ENCODE data around the gene REPS1.

REPS1 gene

DNA sequence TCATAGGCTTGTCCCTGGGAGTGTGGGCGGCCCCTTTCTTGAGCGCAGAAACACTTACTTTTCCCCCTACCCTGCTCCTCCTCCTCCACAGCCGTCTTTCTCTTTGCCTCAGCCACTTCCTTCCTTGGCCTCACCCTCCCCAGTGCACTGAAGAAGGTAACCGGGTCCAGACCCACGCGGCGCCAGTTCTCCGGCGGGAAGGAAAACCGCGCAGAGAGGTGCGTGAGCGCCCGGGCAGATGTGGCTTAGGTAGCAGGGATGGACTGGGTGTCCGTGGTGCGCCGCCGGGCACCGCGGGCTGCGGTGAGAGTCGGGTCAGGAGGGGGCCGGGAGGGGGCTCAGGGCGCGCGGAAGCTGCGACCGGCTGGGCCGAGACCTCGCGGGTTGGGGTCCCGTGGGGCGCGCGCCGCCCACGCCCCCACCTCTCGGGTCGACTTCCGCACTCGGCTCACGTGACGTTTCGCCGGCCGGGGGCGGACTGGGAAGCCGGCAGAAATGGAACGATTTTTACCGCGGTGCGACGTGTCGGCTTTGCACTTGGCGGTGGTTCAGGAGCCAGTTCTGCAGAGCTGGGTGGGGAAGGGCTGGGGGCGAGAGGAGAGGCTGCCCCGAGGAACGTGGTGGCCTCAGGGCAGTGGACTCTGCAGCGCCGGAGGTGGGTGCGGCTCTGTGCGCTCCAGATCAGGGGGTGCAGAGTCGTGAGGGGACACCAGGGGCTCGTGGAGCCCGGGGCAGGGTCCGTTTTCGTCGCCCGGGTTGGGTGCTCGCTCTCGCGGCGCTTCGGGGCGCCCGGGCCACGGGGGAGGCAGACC is 40.8 kb upstream of the REPS1 start, which contains the start of gene ABRACL (continued):
- TF ChIP-seq PRDM4 (tag by site-specific recombination; IDR thresholded peaks at IDR 0.05) = peak; percentile 27; the same call in 1 of the 2 replicates
- no peak for TF ChIP-seq ZNF510 (tag by site-specific recombination; IDR thresholded peaks at IDR 0.05; ENCODE audit: insufficient replicate concordance)
- TF ChIP-seq ZNF223 (tag by site-specific recombination; IDR thresholded peaks at IDR 0.05) = no peak
- TF ChIP-seq, protein P1, sequence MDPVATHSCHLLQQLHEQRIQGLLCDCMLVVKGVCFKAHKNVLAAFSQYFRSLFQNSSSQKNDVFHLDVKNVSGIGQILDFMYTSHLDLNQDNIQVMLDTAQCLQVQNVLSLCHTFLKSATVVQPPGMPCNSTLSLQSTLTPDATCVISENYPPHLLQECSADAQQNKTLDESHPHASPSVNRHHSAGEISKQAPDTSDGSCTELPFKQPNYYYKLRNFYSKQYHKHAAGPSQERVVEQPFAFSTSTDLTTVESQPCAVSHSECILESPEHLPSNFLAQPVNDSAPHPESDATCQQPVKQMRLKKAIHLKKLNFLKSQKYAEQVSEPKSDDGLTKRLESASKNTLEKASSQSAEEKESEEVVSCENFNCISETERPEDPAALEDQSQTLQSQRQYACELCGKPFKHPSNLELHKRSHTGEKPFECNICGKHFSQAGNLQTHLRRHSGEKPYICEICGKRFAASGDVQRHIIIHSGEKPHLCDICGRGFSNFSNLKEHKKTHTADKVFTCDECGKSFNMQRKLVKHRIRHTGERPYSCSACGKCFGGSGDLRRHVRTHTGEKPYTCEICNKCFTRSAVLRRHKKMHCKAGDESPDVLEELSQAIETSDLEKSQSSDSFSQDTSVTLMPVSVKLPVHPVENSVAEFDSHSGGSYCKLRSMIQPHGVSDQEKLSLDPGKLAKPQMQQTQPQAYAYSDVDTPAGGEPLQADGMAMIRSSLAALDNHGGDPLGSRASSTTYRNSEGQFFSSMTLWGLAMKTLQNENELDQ (tag by site-specific recombination; IDR thresholded peaks at IDR 0.05; ENCODE audit: low read depth) = no peak
- no peak for TF ChIP-seq ZNF184 (tag by site-specific recombination; IDR thresholded peaks at IDR 0.05)
- TF ChIP-seq ZNF157 (tag by site-specific recombination; IDR thresholded peaks at IDR 0.05) = no peak
- no peak for TF ChIP-seq ZNF18 (tag by site-specific recombination; IDR thresholded peaks at IDR 0.05)
- no peak for TF ChIP-seq ZSCAN16 (tag by site-specific recombination; IDR thresholded peaks at IDR 0.05)
- peak; percentile 83; the same call in 1 of the 2 replicates for TF ChIP-seq GLIS2 (tag by site-specific recombination; IDR thresholded peaks at IDR 0.05)
- TF ChIP-seq ZNF596 (tag by site-specific recombination; IDR thresholded peaks at IDR 0.05) = no peak
- no peak for TF ChIP-seq ZNF664 (tag by site-specific recombination; IDR thresholded peaks at IDR 0.05)
- TF ChIP-seq, protein P2, sequence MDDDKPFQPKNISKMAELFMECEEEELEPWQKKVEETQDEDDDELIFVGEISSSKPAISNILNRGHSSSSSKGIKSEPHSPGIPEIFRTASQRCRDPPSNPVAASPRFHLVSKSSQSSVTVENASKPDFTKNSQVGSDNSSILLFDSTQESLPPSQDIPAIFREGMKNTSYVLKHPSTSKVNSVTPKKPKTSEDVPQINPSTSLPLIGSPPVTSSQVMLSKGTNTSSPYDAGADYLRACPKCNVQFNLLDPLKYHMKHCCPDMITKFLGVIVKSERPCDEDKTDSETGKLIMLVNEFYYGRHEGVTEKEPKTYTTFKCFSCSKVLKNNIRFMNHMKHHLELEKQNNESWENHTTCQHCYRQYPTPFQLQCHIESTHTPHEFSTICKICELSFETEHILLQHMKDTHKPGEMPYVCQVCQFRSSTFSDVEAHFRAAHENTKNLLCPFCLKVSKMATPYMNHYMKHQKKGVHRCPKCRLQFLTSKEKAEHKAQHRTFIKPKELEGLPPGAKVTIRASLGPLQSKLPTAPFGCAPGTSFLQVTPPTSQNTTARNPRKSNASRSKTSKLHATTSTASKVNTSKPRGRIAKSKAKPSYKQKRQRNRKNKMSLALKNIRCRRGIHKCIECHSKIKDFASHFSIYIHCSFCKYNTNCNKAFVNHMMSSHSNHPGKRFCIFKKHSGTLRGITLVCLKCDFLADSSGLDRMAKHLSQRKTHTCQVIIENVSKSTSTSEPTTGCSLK (tag by site-specific recombination; IDR thresholded peaks at IDR 0.05) = no peak
- TF ChIP-seq, protein P3, sequence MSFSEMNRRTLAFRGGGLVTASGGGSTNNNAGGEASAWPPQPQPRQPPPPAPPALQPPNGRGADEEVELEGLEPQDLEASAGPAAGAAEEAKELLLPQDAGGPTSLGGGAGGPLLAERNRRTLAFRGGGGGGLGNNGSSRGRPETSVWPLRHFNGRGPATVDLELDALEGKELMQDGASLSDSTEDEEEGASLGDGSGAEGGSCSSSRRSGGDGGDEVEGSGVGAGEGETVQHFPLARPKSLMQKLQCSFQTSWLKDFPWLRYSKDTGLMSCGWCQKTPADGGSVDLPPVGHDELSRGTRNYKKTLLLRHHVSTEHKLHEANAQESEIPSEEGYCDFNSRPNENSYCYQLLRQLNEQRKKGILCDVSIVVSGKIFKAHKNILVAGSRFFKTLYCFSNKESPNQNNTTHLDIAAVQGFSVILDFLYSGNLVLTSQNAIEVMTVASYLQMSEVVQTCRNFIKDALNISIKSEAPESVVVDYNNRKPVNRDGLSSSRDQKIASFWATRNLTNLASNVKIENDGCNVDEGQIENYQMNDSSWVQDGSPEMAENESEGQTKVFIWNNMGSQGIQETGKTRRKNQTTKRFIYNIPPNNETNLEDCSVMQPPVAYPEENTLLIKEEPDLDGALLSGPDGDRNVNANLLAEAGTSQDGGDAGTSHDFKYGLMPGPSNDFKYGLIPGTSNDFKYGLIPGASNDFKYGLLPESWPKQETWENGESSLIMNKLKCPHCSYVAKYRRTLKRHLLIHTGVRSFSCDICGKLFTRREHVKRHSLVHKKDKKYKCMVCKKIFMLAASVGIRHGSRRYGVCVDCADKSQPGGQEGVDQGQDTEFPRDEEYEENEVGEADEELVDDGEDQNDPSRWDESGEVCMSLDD (tag by site-specific recombination; IDR thresholded peaks at IDR 0.05) = peak; percentile 72
- TF ChIP-seq ZNF623 (tag by site-specific recombination; IDR thresholded peaks at IDR 0.05) = peak; percentile 34; the same call in 1 of the 2 replicates
- TF ChIP-seq, protein P4, sequence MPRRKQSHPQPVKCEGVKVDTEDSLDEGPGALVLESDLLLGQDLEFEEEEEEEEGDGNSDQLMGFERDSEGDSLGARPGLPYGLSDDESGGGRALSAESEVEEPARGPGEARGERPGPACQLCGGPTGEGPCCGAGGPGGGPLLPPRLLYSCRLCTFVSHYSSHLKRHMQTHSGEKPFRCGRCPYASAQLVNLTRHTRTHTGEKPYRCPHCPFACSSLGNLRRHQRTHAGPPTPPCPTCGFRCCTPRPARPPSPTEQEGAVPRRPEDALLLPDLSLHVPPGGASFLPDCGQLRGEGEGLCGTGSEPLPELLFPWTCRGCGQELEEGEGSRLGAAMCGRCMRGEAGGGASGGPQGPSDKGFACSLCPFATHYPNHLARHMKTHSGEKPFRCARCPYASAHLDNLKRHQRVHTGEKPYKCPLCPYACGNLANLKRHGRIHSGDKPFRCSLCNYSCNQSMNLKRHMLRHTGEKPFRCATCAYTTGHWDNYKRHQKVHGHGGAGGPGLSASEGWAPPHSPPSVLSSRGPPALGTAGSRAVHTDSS (tag by site-specific recombination; IDR thresholded peaks at IDR 0.05) = no peak; the same call in 1 of the 2 replicates
- TF ChIP-seq, protein P5, sequence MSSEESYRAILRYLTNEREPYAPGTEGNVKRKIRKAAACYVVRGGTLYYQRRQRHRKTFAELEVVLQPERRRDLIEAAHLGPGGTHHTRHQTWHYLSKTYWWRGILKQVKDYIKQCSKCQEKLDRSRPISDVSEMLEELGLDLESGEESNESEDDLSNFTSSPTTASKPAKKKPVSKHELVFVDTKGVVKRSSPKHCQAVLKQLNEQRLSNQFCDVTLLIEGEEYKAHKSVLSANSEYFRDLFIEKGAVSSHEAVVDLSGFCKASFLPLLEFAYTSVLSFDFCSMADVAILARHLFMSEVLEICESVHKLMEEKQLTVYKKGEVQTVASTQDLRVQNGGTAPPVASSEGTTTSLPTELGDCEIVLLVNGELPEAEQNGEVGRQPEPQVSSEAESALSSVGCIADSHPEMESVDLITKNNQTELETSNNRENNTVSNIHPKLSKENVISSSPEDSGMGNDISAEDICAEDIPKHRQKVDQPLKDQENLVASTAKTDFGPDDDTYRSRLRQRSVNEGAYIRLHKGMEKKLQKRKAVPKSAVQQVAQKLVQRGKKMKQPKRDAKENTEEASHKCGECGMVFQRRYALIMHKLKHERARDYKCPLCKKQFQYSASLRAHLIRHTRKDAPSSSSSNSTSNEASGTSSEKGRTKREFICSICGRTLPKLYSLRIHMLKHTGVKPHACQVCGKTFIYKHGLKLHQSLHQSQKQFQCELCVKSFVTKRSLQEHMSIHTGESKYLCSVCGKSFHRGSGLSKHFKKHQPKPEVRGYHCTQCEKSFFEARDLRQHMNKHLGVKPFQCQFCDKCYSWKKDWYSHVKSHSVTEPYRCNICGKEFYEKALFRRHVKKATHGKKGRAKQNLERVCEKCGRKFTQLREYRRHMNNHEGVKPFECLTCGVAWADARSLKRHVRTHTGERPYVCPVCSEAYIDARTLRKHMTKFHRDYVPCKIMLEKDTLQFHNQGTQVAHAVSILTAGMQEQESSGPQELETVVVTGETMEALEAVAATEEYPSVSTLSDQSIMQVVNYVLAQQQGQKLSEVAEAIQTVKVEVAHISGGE (tag by site-specific recombination; conservative IDR thresholded peaks at IDR 0.05; ENCODE audit: low read depth) = peak; percentile 71
- peak; percentile 36; the same call in 1 of the 2 replicates for TF ChIP-seq ZNF501 (tag by site-specific recombination; IDR thresholded peaks at IDR 0.05)
- peak; percentile 9 for TF ChIP-seq ZBTB48 (tag by site-specific recombination; IDR thresholded peaks at IDR 0.05)
- TF ChIP-seq ZNF292 (tag by site-specific recombination; IDR thresholded peaks at IDR 0.05; ENCODE audit: borderline replicate concordance, low read depth) = no peak
- TF ChIP-seq ZNF23 (tag by site-specific recombination; IDR thresholded peaks at IDR 0.05; ENCODE audit: borderline replicate concordance) = no peak

All from HEK293 (cell line).